Cardiac atrium fibroblast (primary cell): ENCODE data around the gene ADGRV1. TPM values are rescaled to one million over a fixed set of nuclear protein-coding genes. Genes with fewer than 3 reads are reported as not detected.

Experiments used
- total RNA-seq: library from RNA; depleted of rRNA; stranded (reverse); fragments of >200 nt; gene quantifications from 2 replicates; pipeline ENCODE4 v1.2.3, GENCODE V29; 2015

Gene ADGRV1
- total RNA-seq, result 0.81 TPM in 1 of 2 replicates, not detected in the other

GRCh38 chr5:90558344-90559192 is at the start of gene ADGRV1:
Gene ADGRV1 (plus strand): TSS chr5:90558797. CDS start chr5:90558896, 99 bp downstream.

DNA sequence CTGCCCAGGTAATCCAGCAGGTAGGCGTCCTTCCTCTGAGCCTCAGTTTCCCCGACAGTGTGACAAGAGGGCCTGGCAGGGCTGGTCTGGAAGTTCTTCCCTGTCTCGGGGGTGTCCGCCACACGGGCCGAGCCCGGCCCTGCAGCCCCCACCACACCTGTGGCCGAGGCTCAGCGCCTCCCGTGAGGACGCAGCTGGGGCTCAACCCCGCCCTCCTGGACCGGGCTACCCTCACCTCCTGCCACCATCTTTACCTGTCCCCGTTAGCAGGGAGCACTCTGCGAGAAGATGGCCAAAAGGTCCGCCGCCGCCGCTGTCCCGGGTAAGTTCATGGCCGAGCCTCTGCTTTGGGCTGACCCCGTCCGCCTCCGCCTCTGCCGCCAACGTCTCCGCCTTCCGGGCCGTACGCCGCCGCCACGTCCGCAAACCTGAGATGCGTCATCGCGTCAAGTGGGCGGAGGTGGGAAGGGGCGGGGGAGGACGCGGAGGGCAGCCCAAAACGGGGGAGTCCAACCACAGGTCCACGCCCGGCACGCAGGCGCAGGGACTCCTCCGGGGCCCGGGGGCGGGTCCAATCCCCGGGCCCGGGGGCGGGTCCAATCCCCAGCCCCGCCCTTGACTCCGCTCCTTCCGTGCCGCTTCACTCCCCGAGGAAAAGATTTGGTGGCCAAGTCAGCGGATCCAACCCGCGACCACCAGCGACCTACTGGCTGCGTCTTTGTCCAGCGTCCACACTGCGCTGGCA is 29.2 kb upstream of the ADGRV1 start, which contains the start of gene LYSMD3:
Gene LYSMD3, minus strand, starts transcription at position 391 of the 745 bp plus-strand sequence. CDS start 4,295 bp downstream, outside the sequence.

Other genes starting within 250 kb of the ADGRV1 start
- 6.9 and 18.3 TPM in 2 replicates for gene CETN3, start 149.0 kb upstream of the ADGRV1 start, total RNA-seq
- gene MBLAC2, start 84.0 kb upstream of the ADGRV1 start, total RNA-seq, result 4.2 and 4.4 TPM in 2 replicates
- 0.72 and 2.3 TPM in 2 replicates for gene POLR3G, start 83.9 kb upstream of the ADGRV1 start, total RNA-seq
- gene LYSMD3, start 29.2 kb upstream of the ADGRV1 start, total RNA-seq, result 11.7 and 15.4 TPM in 2 replicates